Liver (tissue), 9 donors: Measurements from ENCODE around the gene THTPA. TPM values are rescaled to one million over a fixed set of nuclear protein-coding genes. Genes with fewer than 3 reads are reported as not detected.

Experiments
- DNase-seq: peaks from one replicate; pipeline ENCODE4 v3.0.0-alpha.2; 2017; ENCODE audit warnings: low spot score
- H3K27ac ChIP-seq, 2 donors: one replicate each; pipeline ENCODE4 v1.7.0; 2013; ENCODE audit warnings: inconsistent platforms in 2 of 2, low read length in 2 of 2, control low read depth in 1 of 2, low read depth in 1 of 2, mild to moderate bottlenecking in 1 of 2
- H3K27me3 ChIP-seq, 4 donors: one replicate each; pipeline versions ENCODE4 v1.6.1 to v1.7.0; 2013; ENCODE audit warnings: low read length in 3 of 4, inconsistent platforms in 1 of 4, mild to moderate bottlenecking in 1 of 4, moderate library complexity in 1 of 4; ENCODE audit not compliant: control insufficient read depth in 4 of 4, insufficient read depth in 4 of 4
- H3K36me3 ChIP-seq, 4 donors: one replicate each; pipeline versions ENCODE4 v1.6.1 to v1.7.0; 2013; ENCODE audit warnings: low read length in 3 of 4, mild to moderate bottlenecking in 3 of 4, low read depth in 1 of 4, moderate library complexity in 1 of 4; ENCODE audit not compliant: control insufficient read depth in 4 of 4, insufficient read depth in 3 of 4
- H3K4me1 ChIP-seq, 4 donors: one replicate each; pipeline versions ENCODE4 v1.6.1 to v1.7.0; 2013; ENCODE audit warnings: low read length in 3 of 4, mild to moderate bottlenecking in 3 of 4, moderate library complexity in 1 of 4; ENCODE audit not compliant: control insufficient read depth in 4 of 4, insufficient read depth in 4 of 4
- H3K4me3 ChIP-seq, 3 donors: one replicate each; pipeline versions ENCODE4 v1.6.1 to v1.7.0; 2013; ENCODE audit warnings: low read length in 3 of 3, control low read depth in 1 of 3, low read depth in 1 of 3, mild to moderate bottlenecking in 1 of 3
- H3K9ac ChIP-seq, 2 donors: one replicate each; pipeline ENCODE4 v1.7.0; 2013; ENCODE audit warnings: low read length in 2 of 2, mild to moderate bottlenecking in 2 of 2, moderate library complexity in 2 of 2, control low read depth in 1 of 2, low read depth in 1 of 2
- H3K9me3 ChIP-seq, 4 donors: one replicate each; pipeline versions ENCODE4 v1.6.1 to v1.7.0; 2013; ENCODE audit warnings: low read length in 3 of 4; ENCODE audit not compliant: control insufficient read depth in 4 of 4
- ATF3 ChIP-seq: IDR thresholded peaks from 2 replicates; pipeline ENCODE4 v1.6.1; 2016; ENCODE audit warnings: antibody characterized with exemption
- CTCF ChIP-seq: fragments of 150-350 bp; IDR thresholded peaks from 2 replicates; pipeline ENCODE4 v1.5.1; 2017; ENCODE audit warnings: improper control_type of control experiment, low read depth, low read length; ENCODE audit not compliant: missing input control
- EGR1 ChIP-seq, 2 donors: IDR thresholded peaks; 2 replicates each; pipeline ENCODE4 v1.6.1; 2016 to 2018; ENCODE audit warnings: antibody characterized with exemption in 2 of 2, low read depth in 2 of 2
- FOXA1 ChIP-seq: IDR thresholded peaks from 2 replicates; pipeline ENCODE4 v1.6.1; 2016; ENCODE audit warnings: antibody characterized with exemption
- FOXA2 ChIP-seq: IDR thresholded peaks from 2 replicates; pipeline ENCODE4 v1.6.1; 2016; ENCODE audit warnings: antibody characterized with exemption
- GABPA ChIP-seq, 2 donors: IDR thresholded peaks in 1 of 2; conservative IDR thresholded peaks in 1 of 2; 2 replicates each; pipeline ENCODE4 v1.6.1; 2016; ENCODE audit warnings: antibody characterized with exemption in 2 of 2, mild to moderate bottlenecking in 1 of 2, moderate library complexity in 1 of 2
- HNF4A ChIP-seq, 2 donors: conservative IDR thresholded peaks; 2 replicates each; pipeline ENCODE4 v1.6.1; 2016; ENCODE audit warnings: antibody characterized with exemption in 2 of 2, mild to moderate bottlenecking in 2 of 2
- HNF4G ChIP-seq: IDR thresholded peaks from 2 replicates; pipeline ENCODE4 v1.6.1; 2016; ENCODE audit warnings: antibody characterized with exemption
- JUND ChIP-seq, 2 donors: IDR thresholded peaks; 2 replicates each; pipeline ENCODE4 v1.6.1; 2016; ENCODE audit warnings: antibody characterized with exemption in 2 of 2
- MAX ChIP-seq: IDR thresholded peaks from 2 replicates; pipeline ENCODE4 v1.6.1; 2016; ENCODE audit warnings: antibody characterized with exemption
- NR2F2 ChIP-seq: IDR thresholded peaks from 2 replicates; pipeline ENCODE4 v1.6.1; 2016; ENCODE audit warnings: antibody characterized with exemption
- RAD21 ChIP-seq, 2 donors: IDR thresholded peaks; 2 replicates each; pipeline ENCODE4 v1.6.1; 2016; ENCODE audit warnings: antibody characterized with exemption in 2 of 2, mild to moderate bottlenecking in 2 of 2
- REST ChIP-seq: IDR thresholded peaks from 2 replicates; pipeline ENCODE4 v1.6.1; 2016; ENCODE audit warnings: antibody characterized with exemption, mild to moderate bottlenecking
- TAF1 ChIP-seq: conservative IDR thresholded peaks from 2 replicates; pipeline ENCODE4 v1.6.1; 2016; ENCODE audit warnings: antibody characterized with exemption, mild to moderate bottlenecking
- YY1 ChIP-seq: IDR thresholded peaks from 2 replicates; pipeline ENCODE4 v1.6.1; 2016; ENCODE audit warnings: antibody characterized with exemption, mild to moderate bottlenecking
- ZBTB33 ChIP-seq: IDR thresholded peaks from 2 replicates; pipeline ENCODE4 v1.6.1; 2016; ENCODE audit warnings: antibody characterized with exemption
- WGBS: extraction: QIAGEN DNeasy Blood & Tissue Kit; methylation state at CpG from one replicate; pipeline ENCODE4 v1.1.7; 2013; 5-methylcytosine and 5-hydroxymethylcytosine counted together
- polyA plus RNA-seq, 2 donors: library from polyadenylated mRNA; stranded (reverse) in 1 of 2; unstranded in 1 of 2; fragments of 200-250 nt in 1 of 2; fragments of >200 nt in 1 of 2; fragmentation: Nextera tagmentation in 1 of 2; extraction: Ambion mirVana in 1 of 2; gene quantifications; one replicate each; pipeline versions ENCODE4 v1.2.1 to v1.2.3, GENCODE V29; 2013 to 2015
- total RNA-seq, 2 donors: library from RNA; depleted of rRNA; stranded (reverse); fragments of >200 nt; gene quantifications; one replicate each; pipeline ENCODE4 v1.2.3, GENCODE V29; 2014
- donor health status: healthy.
- donor health status: healthy.
- donor health status: healthy.
- donor health status: healthy.
- donor health status: healthy.

Gene THTPA
- total and polyA plus RNA-seq, 4 donors: 7.3 to 19.8 (median 9.9) TPM

- H3K4me3 ChIP-seq: no peak overlapping the region
- TF ChIP-seq CTCF: no peak
- TF ChIP-seq ATF3: no peak
- no peak for TF ChIP-seq GABPA (IDR thresholded peaks at IDR 0.05 in 1 of 2, conservative IDR thresholded peaks at IDR 0.05 in 1 of 2)
- no peak for TF ChIP-seq HNF4G
- TF ChIP-seq MAX: no peak
- TF ChIP-seq EGR1 (IDR thresholded peaks at IDR 0.05; ENCODE audit: low read depth in 2 of 2): no peak
- no peak for TF ChIP-seq JUND (IDR thresholded peaks at IDR 0.05)
- TF ChIP-seq HNF4A (conservative IDR thresholded peaks at IDR 0.05): no peak
- TF ChIP-seq REST: no peak
- TF ChIP-seq ZBTB33: no peak
- no peak for TF ChIP-seq YY1
- TF ChIP-seq RAD21 (IDR thresholded peaks at IDR 0.05): no peak
- no peak for TF ChIP-seq FOXA2
- TF ChIP-seq TAF1: no peak
- TF ChIP-seq FOXA1: no peak
- H3K27ac ChIP-seq: no peak overlapping the region
- peaks cover 4 to 19% (median 8%) of the 10 kb centered on the region in 4 donors for H3K36me3 ChIP-seq
- no peak overlapping the region for H3K9ac ChIP-seq
- WGBS: 63% methylated on average over 2 of the region's 2 CpGs
- no peaks in the 10 kb centered on the region for H3K9me3 ChIP-seq
- DNase-seq: no peak
- H3K27me3 ChIP-seq: no peaks in the 10 kb centered on the region
- peaks cover 4 to 15% (median 14%) of the 10 kb centered on the region in 4 donors for H3K4me1 ChIP-seq
Measured at GRCh38 chr14:23557521-23557920, 1.4 kb downstream of the THTPA start.

- Histone ChIP-seq H3K9ac (no peak overlapping the region), H3K36me3 (peaks cover 4 to 19% (median 8%) of the 10 kb centered on the region in 4 donors), H3K4me3 (no peak overlapping the region), H3K9me3 (no peaks in the 10 kb centered on the region), H3K27me3 (no peaks in the 10 kb centered on the region), H3K4me1 (peaks cover 4 to 17% (median 15%) of the 10 kb centered on the region in 4 donors), H3K27ac (no peak overlapping the region)
- WGBS: 100% methylated on average over 1 of the region's 1 CpG
- DNase-seq: no peak
- TF ChIP-seq NR2F2: no peak
- TF ChIP-seq CTCF: no peak
- no peak for TF ChIP-seq ATF3
Measured at GRCh38 chr14:23557946-23558345, 1.9 kb downstream of the THTPA start.
